SU-DHL-6 (cell line): ENCODE measurements around the gene URI1.

Experiments used
- H2AFZ ChIP-seq: fragments of 200-600 bp; sonication (generic); 2 replicates; pipeline ENCODE4 v1.6.1; 2014; ENCODE audit warnings: low read depth, mild to moderate bottlenecking, moderate library complexity, mixed read lengths, antibody characterized with exemption, low read length; ENCODE audit not compliant: severe bottlenecking
- H3F3A ChIP-seq: fragments of 200-600 bp; shearing (Covaris generic); 2 replicates; pipeline ENCODE4 v1.6.0; 2016; ENCODE audit warnings: antibody characterized with exemption, mild to moderate bottlenecking; ENCODE audit not compliant: insufficient read depth
- H3K27ac ChIP-seq: fragments of 200-600 bp; sonication (generic); 2 replicates; pipeline ENCODE4 v1.5.1; 2016; ENCODE audit warnings: low read depth, mild to moderate bottlenecking, low read length, moderate library complexity, mixed read lengths
- H3K27me3 ChIP-seq: fragments of 200-600 bp; sonication (generic), shearing (Covaris generic); 2 replicates; pipeline ENCODE4 v1.6.0; 2014; ENCODE audit warnings: mild to moderate bottlenecking, low read length
- H3K36me3 ChIP-seq: fragments of 200-600 bp; sonication (generic); 2 replicates; pipeline ENCODE4 v1.6.1; 2014; ENCODE audit warnings: mild to moderate bottlenecking, low read length, mixed read lengths
- H3K4me2 ChIP-seq: fragments of 300-600, 200-600 bp; shearing (Covaris generic), sonication (generic); 2 replicates; pipeline ENCODE4 v1.6.0; 2014; ENCODE audit warnings: low read length, low read depth, mild to moderate bottlenecking; ENCODE audit not compliant: poor library complexity, severe bottlenecking
- H3K4me3 ChIP-seq: fragments of 200-600 bp; sonication (generic); 2 replicates; pipeline ENCODE4 v1.5.1; 2014; ENCODE audit warnings: antibody characterized with exemption, low read length, mild to moderate bottlenecking, mixed read lengths; ENCODE audit not compliant: insufficient read depth, poor library complexity, severe bottlenecking
- H3K79me2 ChIP-seq: fragments of 200-600 bp; sonication (generic); 2 replicates; pipeline ENCODE4 v1.6.1; 2014; ENCODE audit warnings: mild to moderate bottlenecking, low read length, moderate library complexity; ENCODE audit not compliant: insufficient read depth
- H3K9ac ChIP-seq: fragments of 200-600 bp; sonication (generic); 2 replicates; pipeline ENCODE4 v1.7.0; 2014; ENCODE audit warnings: mild to moderate bottlenecking, low read length
- H3K9me2 ChIP-seq: fragments of 200-600 bp; sonication (generic); replicated peaks from 2 replicates; pipeline ENCODE4 v1.6.1; 2014; ENCODE audit warnings: low read length; ENCODE audit not compliant: insufficient read depth
- H3K9me3 ChIP-seq: fragments of 200-600 bp; sonication (generic); 2 replicates; pipeline ENCODE4 v1.6.1; 2014; ENCODE audit warnings: low read length, mixed read lengths; ENCODE audit not compliant: insufficient read depth
- H4K20me1 ChIP-seq: fragments of 200-600 bp; sonication (generic); 2 replicates; pipeline ENCODE4 v1.6.1; 2014; ENCODE audit warnings: low read depth, mild to moderate bottlenecking, antibody characterized with exemption, low read length, moderate library complexity, mixed read lengths
- CTCF ChIP-seq: fragments of 200-600 bp; sonication (generic); IDR thresholded peaks from one replicate; pipeline ENCODE4 v1.5.1; 2017; ENCODE audit warnings: antibody characterized with exemption, mild to moderate bottlenecking, low read length, moderate library complexity; ENCODE audit not compliant: insufficient read depth, poor library complexity, severe bottlenecking
- EZH2phosphoT487 ChIP-seq: fragments of 200-600 bp; sonication (generic), shearing (Covaris generic); conservative IDR thresholded peaks from 2 replicates; pipeline ENCODE4 v1.6.1; 2018; ENCODE audit warnings: mild to moderate bottlenecking, antibody characterized with exemption, low read length, moderate library complexity, mixed read lengths

URI1 gene

GRCh38 chr19:30064771-30065494 lies 122.9 kb downstream of the URI1 start:
- TF ChIP-seq CTCF (no peak), EZH2phosphoT487 (no peak)
- Histone ChIP-seq H3K79me2 (no peaks in the 10 kb centered on the region), H2AFZ (no peak overlapping the region)

GRCh38 chr19:30065680-30066606 lies 123.9 kb downstream of the URI1 start:
- H3K4me3 ChIP-seq: no peak overlapping the region
- no peaks in the 10 kb centered on the region for H3K9me3 ChIP-seq
- H4K20me1 ChIP-seq: no peaks in the 10 kb centered on the region
- no peaks in the 10 kb centered on the region for H3K27me3 ChIP-seq
- no peak overlapping the region for H3K9ac ChIP-seq
- no peaks in the 10 kb centered on the region for H3F3A ChIP-seq
- no peaks in the 10 kb centered on the region for H3K9me2 ChIP-seq
- no peak for TF ChIP-seq EZH2phosphoT487
- TF ChIP-seq CTCF: no peak
- no peak overlapping the region for H2AFZ ChIP-seq
- H3K36me3 ChIP-seq: no peaks in the 10 kb centered on the region
- no peak overlapping the region for H3K4me2 ChIP-seq
- H3K79me2 ChIP-seq: no peaks in the 10 kb centered on the region
- H3K27ac ChIP-seq: no peak overlapping the region

More at GRCh38 chr19:30064771-30065494, 122.9 kb downstream of the URI1 start:
- H3F3A ChIP-seq: no peaks in the 10 kb centered on the region
- H3K36me3 ChIP-seq: no peaks in the 10 kb centered on the region
- H3K4me3 ChIP-seq: no peak overlapping the region
- H3K9me3 ChIP-seq: no peaks in the 10 kb centered on the region
- no peaks in the 10 kb centered on the region for H4K20me1 ChIP-seq
- no peaks in the 10 kb centered on the region for H3K9me2 ChIP-seq
- no peak overlapping the region for H3K4me2 ChIP-seq
- no peaks in the 10 kb centered on the region for H3K27me3 ChIP-seq
- no peak overlapping the region for H3K27ac ChIP-seq
- H3K9ac ChIP-seq: no peak overlapping the region
